IPS DF 19.7 (cell line): ENCODE data around the gene RASSF10.

Experiments
- DNase-seq: peaks from one replicate; pipeline ENCODE4 v3.0.0-alpha.2; 2013; ENCODE audit warnings: low read depth, low spot score

The RASSF10 gene

GRCh38 chr11:13008625-13009475, at the start of gene RASSF10:
RASSF10 (plus strand) TSS chr11:13009316; CDS start chr11:13009577, 261 bp downstream.
- DNase-seq: peak; percentile 75

GRCh38 chr11:12961615-12962014, 47.5 kb upstream of the RASSF10 start:
- DNase-seq: no peak

- DNase-seq: no peak
Measured at GRCh38 chr11:12962306-12962705, 46.8 kb upstream of the RASSF10 start.

GRCh38 chr11:12963051-12963450, 46.1 kb upstream of the RASSF10 start:
- no peak for DNase-seq

- no peak for DNase-seq
Measured at GRCh38 chr11:12963792-12964536, 45.2 kb upstream of the RASSF10 start.

- no peak for DNase-seq
Measured at GRCh38 chr11:12964650-12965049, 44.5 kb upstream of the RASSF10 start.

GRCh38 chr11:12966002-12966401, 43.1 kb upstream of the RASSF10 start:
- DNase-seq: no peak

- DNase-seq: no peak
Measured at GRCh38 chr11:12968101-12968500, 41.0 kb upstream of the RASSF10 start.

GRCh38 chr11:12968826-12969225, 40.3 kb upstream of the RASSF10 start:
- DNase-seq: no peak

- no peak for DNase-seq
Measured at GRCh38 chr11:12971955-12972354, 37.2 kb upstream of the RASSF10 start.

GRCh38 chr11:12973528-12974181, 35.5 kb upstream of the RASSF10 start:
- no peak for DNase-seq

GRCh38 chr11:12975195-12975594, 33.9 kb upstream of the RASSF10 start:
- DNase-seq: no peak

GRCh38 chr11:12979928-12980689, 29.0 kb upstream of the RASSF10 start:
- no peak for DNase-seq

GRCh38 chr11:12981676-12982522, 27.2 kb upstream of the RASSF10 start:
- DNase-seq: no peak

- no peak for DNase-seq
Measured at GRCh38 chr11:12983336-12983735, 25.8 kb upstream of the RASSF10 start.

- DNase-seq: no peak
Measured at GRCh38 chr11:12986194-12986898, 22.8 kb upstream of the RASSF10 start.

- DNase-seq: no peak
Measured at GRCh38 chr11:12989428-12990161, 19.5 kb upstream of the RASSF10 start.

- DNase-seq: no peak
Measured at GRCh38 chr11:12990162-12990480, 19.0 kb upstream of the RASSF10 start.

- no peak for DNase-seq
Measured at GRCh38 chr11:12991426-12991825, 17.7 kb upstream of the RASSF10 start.
